GM03348 (cell line): ENCODE results near the gene CPN1.
"Not testable (repeated sequence)": the region's sequence is repeated elsewhere in the genome, so short reads cannot be mapped to it uniquely, and the experiment has no call there.

ENCODE experiments used
- DNase-seq: peaks from one replicate; pipeline ENCODE4 v3.0.0; 2012; ENCODE audit warnings: low spot score

Gene CPN1

GRCh38 chr10:100081075-100082001 is at the start of gene CPN1:
Gene CPN1 (minus strand): TSS chr10:100081869. CDS start chr10:100081625, 244 bp downstream.
- DNase-seq = no peak

GRCh38 chr10:100130831-100131230 is 49.2 kb upstream of the CPN1 start:
- DNase-seq = no peak

GRCh38 chr10:100129424-100129823 is 47.8 kb upstream of the CPN1 start:
- DNase-seq = no peak

GRCh38 chr10:100128951-100129350 is 47.3 kb upstream of the CPN1 start:
- no peak for DNase-seq

- DNase-seq = not testable (repeated sequence)
These were observed 43.7 kb upstream of the CPN1 start for GRCh38 chr10:100125335-100125734.

GRCh38 chr10:100124097-100124496 is 42.4 kb upstream of the CPN1 start:
- DNase-seq = no peak

- no peak for DNase-seq
These were observed 41.1 kb upstream of the CPN1 start for GRCh38 chr10:100122780-100123179.

- DNase-seq = no peak
These were observed 38.9 kb upstream of the CPN1 start for GRCh38 chr10:100120550-100120949.

- DNase-seq = no peak
These were observed 38.1 kb upstream of the CPN1 start for GRCh38 chr10:100119726-100120125.

- DNase-seq = no peak
These were observed 33.5 kb upstream of the CPN1 start for GRCh38 chr10:100114976-100115770.

- DNase-seq = no peak
These were observed 32.8 kb upstream of the CPN1 start for GRCh38 chr10:100114460-100114859.

GRCh38 chr10:100109670-100110069 is 28.0 kb upstream of the CPN1 start:
- DNase-seq = no peak

GRCh38 chr10:100106865-100107264 is 25.2 kb upstream of the CPN1 start:
- DNase-seq = no peak

- no peak for DNase-seq
These were observed 22.6 kb upstream of the CPN1 start for GRCh38 chr10:100104300-100104699.

GRCh38 chr10:100103581-100103980 is 21.9 kb upstream of the CPN1 start:
- DNase-seq = no peak

GRCh38 chr10:100101192-100102076 is 19.8 kb upstream of the CPN1 start:
- no peak for DNase-seq

GRCh38 chr10:100100651-100101184 is 19.0 kb upstream of the CPN1 start:
- peak; percentile 30 for DNase-seq

- no peak for DNase-seq
These were observed 7.6 kb upstream of the CPN1 start for GRCh38 chr10:100089241-100089640.

- DNase-seq = not testable (repeated sequence)
These were observed 5.0 kb upstream of the CPN1 start for GRCh38 chr10:100086708-100087107.

GRCh38 chr10:100085596-100085995 is 3.9 kb upstream of the CPN1 start:
- no peak for DNase-seq

- no peak for DNase-seq
These were observed 2.0 kb upstream of the CPN1 start for GRCh38 chr10:100083623-100084022.

- DNase-seq = not testable (repeated sequence)
These were observed 607 bp upstream of the CPN1 start for GRCh38 chr10:100082276-100082675.
